BLaER1 (cell line): ENCODE results near the gene SLC30A1.

Experiments
- H3K27ac ChIP-seq: shearing (Covaris generic); formaldehyde crosslinking; 2 replicates; pipeline ENCODE4 v1.8.1; 2022
- H3K27me3 ChIP-seq: shearing (Covaris generic); formaldehyde crosslinking; 2 replicates; pipeline ENCODE4 v1.8.1; 2022
- H3K36me3 ChIP-seq: shearing (Covaris generic); formaldehyde crosslinking; 2 replicates; pipeline ENCODE4 v1.8.1; 2022
- H3K4me1 ChIP-seq: shearing (Covaris generic); formaldehyde crosslinking; 2 replicates; pipeline ENCODE4 v1.8.1; 2022
- H3K4me2 ChIP-seq: shearing (Covaris generic); formaldehyde crosslinking; 2 replicates; pipeline ENCODE4 v1.8.1; 2022
- H3K4me3 ChIP-seq: shearing (Covaris generic); formaldehyde crosslinking; 2 replicates; pipeline ENCODE4 v1.8.1; 2022
- H3K9ac ChIP-seq: shearing (Covaris generic); formaldehyde crosslinking; 2 replicates; pipeline ENCODE4 v1.8.1; 2022
- H3K9me3 ChIP-seq: shearing (Covaris generic); formaldehyde crosslinking; 2 replicates; pipeline ENCODE4 v1.8.1; 2022
- H4K20me1 ChIP-seq: shearing (Covaris generic); formaldehyde crosslinking; 2 replicates; pipeline ENCODE4 v1.8.1; 2022
- Cebpa-rat ChIP-seq: shearing (Covaris generic); IDR thresholded peaks from 2 replicates; pipeline ENCODE4 v1.8.1; 2022

SLC30A1 gene

GRCh38 chr1:211525101-211525676 lies 53.8 kb downstream of the SLC30A1 start:
- no peak overlapping the region for H3K4me3 ChIP-seq
- H4K20me1 ChIP-seq, result no peaks in the 10 kb centered on the region
- no peaks in the 10 kb centered on the region for H3K27me3 ChIP-seq
- no peak for TF ChIP-seq Cebpa-rat
- no peak overlapping the region for H3K9ac ChIP-seq
- no peaks in the 10 kb centered on the region for H3K36me3 ChIP-seq
- peaks cover 26% of the 10 kb centered on the region for H3K4me1 ChIP-seq
- no peak overlapping the region for H3K27ac ChIP-seq
- no peaks in the 10 kb centered on the region for H3K9me3 ChIP-seq
- no peak overlapping the region for H3K4me2 ChIP-seq

GRCh38 chr1:211524521-211524920 lies 54.4 kb downstream of the SLC30A1 start:
- H3K4me1 ChIP-seq, result peaks cover 22% of the 10 kb centered on the region
- no peak for TF ChIP-seq Cebpa-rat

GRCh38 chr1:211522804-211523203 lies 56.2 kb downstream of the SLC30A1 start:
- no peak overlapping the region for H3K27ac ChIP-seq
- TF ChIP-seq Cebpa-rat, result no peak
- no peak overlapping the region for H3K9ac ChIP-seq
- H4K20me1 ChIP-seq, result no peaks in the 10 kb centered on the region
- H3K4me1 ChIP-seq, result peaks cover 22% of the 10 kb centered on the region
- no peak overlapping the region for H3K4me2 ChIP-seq
- H3K36me3 ChIP-seq, result no peaks in the 10 kb centered on the region
- no peak overlapping the region for H3K4me3 ChIP-seq
- H3K27me3 ChIP-seq, result no peaks in the 10 kb centered on the region
- no peaks in the 10 kb centered on the region for H3K9me3 ChIP-seq

More at GRCh38 chr1:211524521-211524920, 54.4 kb downstream of the SLC30A1 start:
- Histone ChIP-seq H4K20me1 (no peaks in the 10 kb centered on the region), H3K27me3 (no peaks in the 10 kb centered on the region), H3K4me3 (no peak overlapping the region), H3K9me3 (no peaks in the 10 kb centered on the region), H3K4me2 (no peak overlapping the region), H3K9ac (no peak overlapping the region), H3K36me3 (no peaks in the 10 kb centered on the region), H3K27ac (no peak overlapping the region)
